ENCODE results near the gene TRAF3IP3. TPM values are rescaled to one million over a fixed set of nuclear protein-coding genes. Genes with fewer than 3 reads are reported as not detected.

TRAF3IP3 gene
- total and polyA plus RNA-seq, 2 donors (not counting 1 experiment from before 2014, with no cell fraction given), result 262 to 344 TPM

DNA sequence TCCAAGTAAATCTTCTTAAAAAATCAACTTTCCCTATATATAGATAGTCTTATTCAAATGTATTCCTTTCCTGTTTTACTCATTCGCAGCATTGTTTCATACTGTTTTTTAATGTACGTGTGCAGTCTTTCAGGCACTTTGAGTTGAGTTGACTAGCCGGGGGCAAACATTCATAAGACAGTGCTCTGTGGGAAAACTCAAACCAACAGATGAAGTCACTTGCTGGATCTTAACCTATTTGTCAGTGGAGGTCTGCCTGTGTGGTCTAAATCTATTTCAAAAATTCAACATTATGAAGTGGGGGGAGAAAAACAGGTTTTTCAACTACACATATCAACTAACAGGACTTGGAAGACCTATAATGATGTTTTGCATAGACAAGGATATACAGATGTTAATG, 45.0 kb upstream of the TRAF3IP3 start:
- no peaks in the 10 kb centered on the region for H3K4me1 Mint-ChIP-seq
- Histone ChIP-seq H4K20me1 (ENCODE audit: control insufficient read depth, insufficient read depth, low read length, poor library complexity, severe bottlenecking) (no peaks in the 10 kb centered on the region), H3K27me3 (replicated peaks in 1 of 4; ENCODE audit: control extremely low read depth in 1 of 4, control insufficient read depth in 3 of 4, insufficient read depth in 4 of 4, low read length in 3 of 4) (no peaks in the 10 kb centered on the region), H3K9ac (ENCODE audit: low read length) (no peak overlapping the region), H3K9me3 (ENCODE audit: control extremely low read depth in 1 of 3, control insufficient read depth in 2 of 3, insufficient read depth in 1 of 3, low read length in 2 of 3) (no peaks in the 10 kb centered on the region), H3K79me2 (ENCODE audit: control insufficient read depth, insufficient read depth, low read length) (no peaks in the 10 kb centered on the region), H3K36me3 (replicated peaks in 1 of 2; ENCODE audit: control extremely low read depth in 1 of 2, control insufficient read depth in 1 of 2, extremely low read depth in 1 of 2, insufficient read depth in 2 of 2, low read length in 1 of 2) (no peaks in the 10 kb centered on the region), H3K27ac (ENCODE audit: low read length in 2 of 2) (no peak overlapping the region), H2AFZ (ENCODE audit: insufficient read depth, low read depth, low read length, poor library complexity, severe bottlenecking) (no peak overlapping the region), H3K4me1 (ENCODE audit: control insufficient read depth in 2 of 2, insufficient read depth in 2 of 2, low read length in 2 of 2) (no peaks in the 10 kb centered on the region), H3K4me3 (ENCODE audit: control extremely low read depth in 1 of 5, extremely low read depth in 1 of 5, insufficient read depth in 1 of 5, low read depth in 2 of 5, low read length in 4 of 5) (no peak overlapping the region), H3K4me2 (replicated peaks; ENCODE audit: low read depth, low read length, poor library complexity, severe bottlenecking) (no peak overlapping the region)
- ATAC-seq (ENCODE audit: low read depth) (no peak), DNase-seq (no peak)
- WGBS (ENCODE audit: insufficient coverage), result 93% methylated on average over 2 of the region's 3 CpGs
- ChIA-PET CTCF (no interaction called here), POLR2A (no interaction called here)
- no peaks in the 10 kb centered on the region for H3K9me3 Mint-ChIP-seq (ENCODE audit: insufficient read depth)
- TF ChIP-seq, protein P1, sequence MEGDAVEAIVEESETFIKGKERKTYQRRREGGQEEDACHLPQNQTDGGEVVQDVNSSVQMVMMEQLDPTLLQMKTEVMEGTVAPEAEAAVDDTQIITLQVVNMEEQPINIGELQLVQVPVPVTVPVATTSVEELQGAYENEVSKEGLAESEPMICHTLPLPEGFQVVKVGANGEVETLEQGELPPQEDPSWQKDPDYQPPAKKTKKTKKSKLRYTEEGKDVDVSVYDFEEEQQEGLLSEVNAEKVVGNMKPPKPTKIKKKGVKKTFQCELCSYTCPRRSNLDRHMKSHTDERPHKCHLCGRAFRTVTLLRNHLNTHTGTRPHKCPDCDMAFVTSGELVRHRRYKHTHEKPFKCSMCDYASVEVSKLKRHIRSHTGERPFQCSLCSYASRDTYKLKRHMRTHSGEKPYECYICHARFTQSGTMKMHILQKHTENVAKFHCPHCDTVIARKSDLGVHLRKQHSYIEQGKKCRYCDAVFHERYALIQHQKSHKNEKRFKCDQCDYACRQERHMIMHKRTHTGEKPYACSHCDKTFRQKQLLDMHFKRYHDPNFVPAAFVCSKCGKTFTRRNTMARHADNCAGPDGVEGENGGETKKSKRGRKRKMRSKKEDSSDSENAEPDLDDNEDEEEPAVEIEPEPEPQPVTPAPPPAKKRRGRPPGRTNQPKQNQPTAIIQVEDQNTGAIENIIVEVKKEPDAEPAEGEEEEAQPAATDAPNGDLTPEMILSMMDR (IDR thresholded peaks at IDR 0.05), result no peak
- no peak for TF ChIP-seq EZH2 (IDR thresholded peaks at IDR 0.05; ENCODE audit: borderline replicate concordance, insufficient read depth, low read depth, low read length, poor library complexity, severe bottlenecking)
- H3K27me3 Mint-ChIP-seq, result peaks cover 19% of the 10 kb centered on the region
- H3K27ac Mint-ChIP-seq, result no peak overlapping the region
- intact Hi-C loops (cut with micrococcal nuclease), result no loop called here
- no peak overlapping the region for H3K4me3 Mint-ChIP-seq

DNA sequence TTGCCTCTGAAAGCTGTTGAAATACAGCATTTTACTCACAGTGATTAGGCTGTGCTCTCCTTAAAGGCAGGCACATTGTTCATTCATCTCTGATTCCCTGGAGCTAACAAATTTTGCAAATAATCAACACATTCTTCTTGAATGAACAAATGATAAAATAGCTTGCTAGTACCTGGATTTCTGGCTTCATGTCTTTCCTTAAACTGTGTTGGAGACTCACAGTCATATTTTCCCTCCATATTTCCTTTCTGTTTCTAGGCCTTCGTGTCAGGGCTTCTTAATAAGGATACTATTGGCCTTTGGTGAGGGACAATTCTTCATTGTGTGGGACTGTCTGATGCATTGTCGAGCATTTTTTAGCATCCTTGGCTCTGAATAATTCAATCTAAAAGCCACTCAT, 41.5 kb upstream of the TRAF3IP3 start:
- CTCF ChIA-PET, result no interaction called here
- H3K4me3 Mint-ChIP-seq, result no peak overlapping the region
- peaks cover 11% of the 10 kb centered on the region for H3K27me3 Mint-ChIP-seq

More for the DNA sequence above, 41.5 kb upstream of the TRAF3IP3 start:
- Histone ChIP-seq H3K36me3 (replicated peaks in 1 of 2; ENCODE audit: control extremely low read depth in 1 of 2, control insufficient read depth in 1 of 2, extremely low read depth in 1 of 2, insufficient read depth in 2 of 2, low read length in 1 of 2) (no peaks in the 10 kb centered on the region), H3K27me3 (replicated peaks in 1 of 4; ENCODE audit: control extremely low read depth in 1 of 4, control insufficient read depth in 3 of 4, insufficient read depth in 4 of 4, low read length in 3 of 4) (no peaks in the 10 kb centered on the region), H2AFZ (ENCODE audit: insufficient read depth, low read depth, low read length, poor library complexity, severe bottlenecking) (no peak overlapping the region), H3K9ac (ENCODE audit: low read length) (no peak overlapping the region), H3K79me2 (ENCODE audit: control insufficient read depth, insufficient read depth, low read length) (no peaks in the 10 kb centered on the region), H3K4me2 (replicated peaks; ENCODE audit: low read depth, low read length, poor library complexity, severe bottlenecking) (no peak overlapping the region), H3K9me3 (ENCODE audit: control extremely low read depth in 1 of 3, control insufficient read depth in 2 of 3, insufficient read depth in 1 of 3, low read length in 2 of 3) (no peaks in the 10 kb centered on the region), H3K4me1 (ENCODE audit: control insufficient read depth in 2 of 2, insufficient read depth in 2 of 2, low read length in 2 of 2) (no peaks in the 10 kb centered on the region), H3K4me3 (ENCODE audit: control extremely low read depth in 1 of 5, extremely low read depth in 1 of 5, insufficient read depth in 1 of 5, low read depth in 2 of 5, low read length in 4 of 5) (no peak overlapping the region), H3K27ac (ENCODE audit: low read length in 2 of 2) (no peak overlapping the region), H4K20me1 (ENCODE audit: control insufficient read depth, insufficient read depth, low read length, poor library complexity, severe bottlenecking) (no peaks in the 10 kb centered on the region)
- POLR2A ChIA-PET, result no interaction called here
- Mint-ChIP-seq H3K27ac (no peak overlapping the region), H3K4me1 (no peaks in the 10 kb centered on the region), H3K9me3 (ENCODE audit: insufficient read depth) (no peaks in the 10 kb centered on the region)
- ATAC-seq (ENCODE audit: low read depth) (no peak), DNase-seq (no peak)
- intact Hi-C loops (cut with micrococcal nuclease), result no loop called here
- no peak for TF ChIP-seq EZH2 (IDR thresholded peaks at IDR 0.05; ENCODE audit: borderline replicate concordance, insufficient read depth, low read depth, low read length, poor library complexity, severe bottlenecking)
- TF ChIP-seq, protein P1 (IDR thresholded peaks at IDR 0.05), result no peak
- WGBS (ENCODE audit: insufficient coverage), result no CpG with 5 or more reads among the region's 2 CpGs
